Psoas muscle (tissue), 8 donors: ENCODE data around the gene NR3C1. TPM values are rescaled to one million over a fixed set of nuclear protein-coding genes. Genes with fewer than 3 reads are reported as not detected.

Source experiments
- ATAC-seq, 4 donors: fragments of 200-7000 bp; cut with Tn5 transposase; one replicate each; pipeline ENCODE4 v1.9.1; 2020; ENCODE audit warnings: moderate library complexity in 3 of 4, mild to moderate bottlenecking in 2 of 4
- DNase-seq, 2 donors: peaks; one replicate each; pipeline ENCODE4 v3.0.0-alpha.2; 2020
- H3K27ac ChIP-seq: fragments of 200-600 bp; one replicate; pipeline ENCODE4 v1.8.0; 2022
- H3K27me3 ChIP-seq, 3 donors: fragments of 200-600 bp in 1 of 3; one replicate each; pipeline versions ENCODE4 v1.6.1 to v1.8.0; 2013 to 2022; ENCODE audit warnings: low read length in 2 of 3, mild to moderate bottlenecking in 2 of 3, moderate library complexity in 1 of 3; ENCODE audit not compliant: insufficient read depth in 3 of 3
- H3K36me3 ChIP-seq, 2 donors: fragments of 200-600 bp in 1 of 2; one replicate each; pipeline versions ENCODE4 v1.6.1 to v1.8.0; 2013 to 2022; ENCODE audit warnings: low read depth in 1 of 2, mild to moderate bottlenecking in 1 of 2, moderate library complexity in 1 of 2; ENCODE audit not compliant: insufficient read depth in 1 of 2
- H3K4me1 ChIP-seq: fragments of 200-600 bp; one replicate; pipeline ENCODE4 v1.8.0; 2022
- H3K4me3 ChIP-seq: fragments of 200-600 bp; one replicate; pipeline ENCODE4 v1.8.0; 2022; ENCODE audit warnings: mild to moderate bottlenecking
- H3K9me3 ChIP-seq: fragments of 200-600 bp; one replicate; pipeline ENCODE4 v1.8.0; 2022
- CTCF ChIP-seq: fragments of 200-600 bp; IDR thresholded peaks from one replicate; pipeline ENCODE4 v1.8.0; 2022; ENCODE audit warnings: antibody characterized with exemption
- WGBS, 3 donors: extraction: QIAGEN DNeasy Blood & Tissue Kit; methylation state at CpG; one replicate each; pipeline versions ENCODE4 v1.1.6 to v1.1.7; 2013; 5-methylcytosine and 5-hydroxymethylcytosine counted together
- intact Hi-C, 2 donors: fragments of 100-400 bp; cut with DNase I; formaldehyde crosslinking; loops; one replicate each; pipeline versions ENCODE4 v1.11.0 to v1.14.2; 2022
- polyA plus RNA-seq, 3 donors: library from polyadenylated mRNA; stranded (reverse); fragments of 200-250 nt; gene quantifications; one replicate each; pipeline ENCODE4 v1.2.3, GENCODE V29; 2013
- total RNA-seq, 4 donors: library from RNA; stranded (reverse); fragmentation: NEBNext Ultra II Directional in 2 of 4; extraction: Animal tissue kit (Norgen Biotek cat#: 25700) in 2 of 4; gene quantifications; one replicate each; pipeline versions ENCODE4 v1.2.1 to v1.2.4, GENCODE V29; 2021 to 2023
- donor health status: healthy with polysubstance abuse.
- donor health status: DM: no; HTN: no; CAD: no; lungs with moderate emphysema.
- donor health status: Bipolar disorder and iron deficiency.
- donor health status: healthy.
- donor health status: DM: yes; HTN: yes; CAD: no.
- donor health status: DM: no; HTN: no; CAD: no.
- donor health status: DM: no; HTN: no; CAD: no.
- donor health status: DM: yes; HTN: yes; CAD: no.

Gene NR3C1
- total and polyA plus RNA-seq, 7 donors = 16.5 to 89.7 (median 55.8) TPM

GRCh38 chr5:143241892-143242291 is 161.6 kb downstream of the NR3C1 start:
- peak overlapping the region; percentile 87 for H3K27ac ChIP-seq
- WGBS, 3 donors = 52 to 84% (median 82%) methylated on average over 1 of the region's 1 CpG
- TF ChIP-seq CTCF = no peak
- peaks cover 47% of the 10 kb centered on the region for H3K4me1 ChIP-seq
- DNase-seq (no peak), ATAC-seq (no peak)
- H3K4me3 ChIP-seq = no peak overlapping the region
- H3K36me3 ChIP-seq = no peaks in the 10 kb centered on the region
- intact Hi-C loops = loop anchor here (2.0 to 10.0 kb wide), 3 partner anchors 63 to 163 kb away; partner anchors contain the start of gene NR3C1 (in 2 of the 2)
- H3K9me3 ChIP-seq = no peaks in the 10 kb centered on the region
- no peaks in the 10 kb centered on the region for H3K27me3 ChIP-seq

- TF ChIP-seq CTCF = no peak
- intact Hi-C loops = loop anchor here (5.0 to 10.0 kb wide), 2 partner anchors 162 to 165 kb away; partner anchors contain the start of gene NR3C1 (in 2 of the 2)
Observed at GRCh38 chr5:143239882-143240518, 163.5 kb downstream of the NR3C1 start.

GRCh38 chr5:143238620-143239019 is 164.9 kb downstream of the NR3C1 start:
- Histone ChIP-seq H3K4me3 (no peak overlapping the region), H3K9me3 (no peaks in the 10 kb centered on the region), H3K4me1 (peaks cover 20% of the 10 kb centered on the region), H3K27ac (no peak overlapping the region), H3K36me3 (no peaks in the 10 kb centered on the region), H3K27me3 (no peaks in the 10 kb centered on the region)
- TF ChIP-seq CTCF = no peak
- 92 to 99% (median 93%) methylated on average over 2 of the region's 2 CpGs for WGBS, 3 donors
- no peak for ATAC-seq
- DNase-seq = no peak
- intact Hi-C loops = no loop called here

More at GRCh38 chr5:143239882-143240518, 163.5 kb downstream of the NR3C1 start:
- no peaks in the 10 kb centered on the region for H3K36me3 ChIP-seq
- no peak for DNase-seq
- no peaks in the 10 kb centered on the region for H3K27me3 ChIP-seq
- H3K4me3 ChIP-seq = no peak overlapping the region
- H3K4me1 ChIP-seq = peaks cover 31% of the 10 kb centered on the region
- no peaks in the 10 kb centered on the region for H3K9me3 ChIP-seq
- no peak overlapping the region for H3K27ac ChIP-seq
- no peak for ATAC-seq
- 64 to 86% (median 77%) methylated on average over 5 of the region's 5 CpGs for WGBS, 3 donors

GRCh38 chr5:143237664-143238063 is 165.8 kb downstream of the NR3C1 start:
- H3K27ac ChIP-seq = no peak overlapping the region
- ATAC-seq (no peak), DNase-seq (no peak)
- H3K36me3 ChIP-seq = no peaks in the 10 kb centered on the region
- no peak overlapping the region for H3K4me3 ChIP-seq
- TF ChIP-seq CTCF = no peak
- H3K27me3 ChIP-seq = no peaks in the 10 kb centered on the region
- intact Hi-C loops = no loop called here
- no peaks in the 10 kb centered on the region for H3K9me3 ChIP-seq
- 93 to 97% (median 94%) methylated on average over 10 of the region's 10 CpGs for WGBS, 3 donors
- peaks cover 15% of the 10 kb centered on the region for H3K4me1 ChIP-seq

GRCh38 chr5:143236682-143237081 is 166.8 kb downstream of the NR3C1 start:
- ATAC-seq = no peak
- H3K4me1 ChIP-seq = peaks cover 5% of the 10 kb centered on the region
- H3K36me3 ChIP-seq = no peaks in the 10 kb centered on the region
- no peak for TF ChIP-seq CTCF
- intact Hi-C loops = no loop called here
- no peak for DNase-seq
- no peaks in the 10 kb centered on the region for H3K27me3 ChIP-seq
- no peak overlapping the region for H3K4me3 ChIP-seq
- H3K27ac ChIP-seq = no peak overlapping the region
- no peaks in the 10 kb centered on the region for H3K9me3 ChIP-seq
- WGBS, 3 donors = 65 to 78% (median 72%) methylated on average over 2 of the region's 2 CpGs
